ENCODE results near the gene TRIM8. TPM values are rescaled to one million over a fixed set of nuclear protein-coding genes. Genes with fewer than 3 reads are reported as not detected.

The TRIM8 gene
- polyA plus RNA-seq, 1 donor: 56.3 TPM

- WGBS (ENCODE audit: insufficient coverage, low lambda C conversion rate): no CpG with 5 or more reads among the region's 5 CpGs
- no peak for DNase-seq
- Histone ChIP-seq H3K27me3 (ENCODE audit: control insufficient read depth, insufficient read depth, low read length) (no peaks in the 10 kb centered on the region), H3K36me3 (ENCODE audit: control insufficient read depth, insufficient read depth, low read length) (peaks cover 53% of the 10 kb centered on the region), H3K27ac (ENCODE audit: low read length) (no peak overlapping the region), H3K4me1 (ENCODE audit: control insufficient read depth, insufficient read depth, low read length) (peaks cover 20% of the 10 kb centered on the region), H3K9me3 (ENCODE audit: control insufficient read depth, low read depth, low read length) (no peaks in the 10 kb centered on the region), H3K4me3 (ENCODE audit: low read length) (no peak overlapping the region)
Observed at GRCh38 chr10:102614888-102615287, 29.4 kb upstream of the TRIM8 start.

GRCh38 chr10:102615361-102615760 is 28.9 kb upstream of the TRIM8 start:
- Histone ChIP-seq H3K4me3 (ENCODE audit: low read length) (no peak overlapping the region), H3K36me3 (ENCODE audit: control insufficient read depth, insufficient read depth, low read length) (peaks cover 53% of the 10 kb centered on the region), H3K27ac (ENCODE audit: low read length) (no peak overlapping the region), H3K4me1 (ENCODE audit: control insufficient read depth, insufficient read depth, low read length) (peaks cover 23% of the 10 kb centered on the region), H3K9me3 (ENCODE audit: control insufficient read depth, low read depth, low read length) (no peaks in the 10 kb centered on the region), H3K27me3 (ENCODE audit: control insufficient read depth, insufficient read depth, low read length) (no peaks in the 10 kb centered on the region)
- WGBS (ENCODE audit: insufficient coverage, low lambda C conversion rate): no CpG with 5 or more reads among the region's 7 CpGs
- DNase-seq: no peak

GRCh38 chr10:102616066-102616770 is 28.1 kb upstream of the TRIM8 start:
- Histone ChIP-seq H3K4me3 (ENCODE audit: low read length) (no peak overlapping the region), H3K27ac (ENCODE audit: low read length) (no peak overlapping the region), H3K9me3 (ENCODE audit: control insufficient read depth, low read depth, low read length) (no peaks in the 10 kb centered on the region), H3K36me3 (ENCODE audit: control insufficient read depth, insufficient read depth, low read length) (peaks cover 49% of the 10 kb centered on the region), H3K4me1 (ENCODE audit: control insufficient read depth, insufficient read depth, low read length) (peaks cover 32% of the 10 kb centered on the region), H3K27me3 (ENCODE audit: control insufficient read depth, insufficient read depth, low read length) (no peaks in the 10 kb centered on the region)
- DNase-seq: peak in 1 of 2 donors; percentile 34
- no CpG with 5 or more reads among the region's 1 CpG for WGBS (ENCODE audit: insufficient coverage, low lambda C conversion rate)

- DNase-seq: no peak
- 100% methylated on average over 1 of the region's 9 CpGs for WGBS (ENCODE audit: insufficient coverage, low lambda C conversion rate)
- Histone ChIP-seq H3K9me3 (ENCODE audit: control insufficient read depth, low read depth, low read length) (no peaks in the 10 kb centered on the region), H3K36me3 (ENCODE audit: control insufficient read depth, insufficient read depth, low read length) (peaks cover 50% of the 10 kb centered on the region), H3K27me3 (ENCODE audit: control insufficient read depth, insufficient read depth, low read length) (no peaks in the 10 kb centered on the region), H3K27ac (ENCODE audit: low read length) (no peak overlapping the region), H3K4me1 (ENCODE audit: control insufficient read depth, insufficient read depth, low read length) (peaks cover 33% of the 10 kb centered on the region), H3K4me3 (ENCODE audit: low read length) (no peak overlapping the region)
Observed at GRCh38 chr10:102617041-102617440, 27.2 kb upstream of the TRIM8 start.

- Histone ChIP-seq H3K27ac (ENCODE audit: low read length) (no peak overlapping the region), H3K4me3 (ENCODE audit: low read length) (no peak overlapping the region), H3K36me3 (ENCODE audit: control insufficient read depth, insufficient read depth, low read length) (peaks cover 48% of the 10 kb centered on the region), H3K4me1 (ENCODE audit: control insufficient read depth, insufficient read depth, low read length) (peaks cover 30% of the 10 kb centered on the region), H3K27me3 (ENCODE audit: control insufficient read depth, insufficient read depth, low read length) (no peaks in the 10 kb centered on the region), H3K9me3 (ENCODE audit: control insufficient read depth, low read depth, low read length) (no peaks in the 10 kb centered on the region)
- no peak for DNase-seq
- no CpG with 5 or more reads among the region's 8 CpGs for WGBS (ENCODE audit: insufficient coverage, low lambda C conversion rate)
Observed at GRCh38 chr10:102617816-102618215, 26.5 kb upstream of the TRIM8 start.

- Histone ChIP-seq H3K36me3 (ENCODE audit: control insufficient read depth, insufficient read depth, low read length) (peaks cover 39% of the 10 kb centered on the region), H3K27ac (ENCODE audit: low read length) (peak overlapping the region; percentile 41), H3K4me3 (ENCODE audit: low read length) (no peak overlapping the region), H3K4me1 (ENCODE audit: control insufficient read depth, insufficient read depth, low read length) (peaks cover 30% of the 10 kb centered on the region), H3K27me3 (ENCODE audit: control insufficient read depth, insufficient read depth, low read length) (no peaks in the 10 kb centered on the region), H3K9me3 (ENCODE audit: control insufficient read depth, low read depth, low read length) (no peaks in the 10 kb centered on the region)
- no peak for DNase-seq
- no CpG with 5 or more reads among the region's 14 CpGs for WGBS (ENCODE audit: insufficient coverage, low lambda C conversion rate)
Observed at GRCh38 chr10:102619281-102619981, 24.8 kb upstream of the TRIM8 start.

GRCh38 chr10:102620138-102620590 is 24.1 kb upstream of the TRIM8 start:
- Histone ChIP-seq H3K4me3 (ENCODE audit: low read length) (no peak overlapping the region), H3K4me1 (ENCODE audit: control insufficient read depth, insufficient read depth, low read length) (peaks cover 30% of the 10 kb centered on the region), H3K27me3 (ENCODE audit: control insufficient read depth, insufficient read depth, low read length) (no peaks in the 10 kb centered on the region), H3K27ac (ENCODE audit: low read length) (peak overlapping the region; percentile 41), H3K36me3 (ENCODE audit: control insufficient read depth, insufficient read depth, low read length) (peaks cover 35% of the 10 kb centered on the region), H3K9me3 (ENCODE audit: control insufficient read depth, low read depth, low read length) (no peaks in the 10 kb centered on the region)
- DNase-seq: peak in 1 of 2 donors; percentile 90
- WGBS (ENCODE audit: insufficient coverage, low lambda C conversion rate): no CpG with 5 or more reads among the region's 5 CpGs

GRCh38 chr10:102620591-102621442 is 23.5 kb upstream of the TRIM8 start:
- no peaks in the 10 kb centered on the region for H3K27me3 ChIP-seq (ENCODE audit: control insufficient read depth, insufficient read depth, low read length)
- DNase-seq: no peak
- no CpG with 5 or more reads among the region's 15 CpGs for WGBS (ENCODE audit: insufficient coverage, low lambda C conversion rate)
- no peaks in the 10 kb centered on the region for H3K9me3 ChIP-seq (ENCODE audit: control insufficient read depth, low read depth, low read length)
- no peak overlapping the region for H3K4me3 ChIP-seq (ENCODE audit: low read length)
- peaks cover 29% of the 10 kb centered on the region for H3K36me3 ChIP-seq (ENCODE audit: control insufficient read depth, insufficient read depth, low read length)
- peak overlapping the region; percentile 48 for H3K27ac ChIP-seq (ENCODE audit: low read length)
- H3K4me1 ChIP-seq (ENCODE audit: control insufficient read depth, insufficient read depth, low read length): peaks cover 30% of the 10 kb centered on the region

GRCh38 chr10:102621443-102622325 is 22.6 kb upstream of the TRIM8 start:
- Histone ChIP-seq H3K9me3 (ENCODE audit: control insufficient read depth, low read depth, low read length) (no peaks in the 10 kb centered on the region), H3K27ac (ENCODE audit: low read length) (no peak overlapping the region), H3K4me3 (ENCODE audit: low read length) (no peak overlapping the region), H3K27me3 (ENCODE audit: control insufficient read depth, insufficient read depth, low read length) (no peaks in the 10 kb centered on the region), H3K4me1 (ENCODE audit: control insufficient read depth, insufficient read depth, low read length) (peaks cover 30% of the 10 kb centered on the region), H3K36me3 (ENCODE audit: control insufficient read depth, insufficient read depth, low read length) (peaks cover 29% of the 10 kb centered on the region)
- WGBS (ENCODE audit: insufficient coverage, low lambda C conversion rate): no CpG with 5 or more reads among the region's 13 CpGs
- DNase-seq: no peak
